Gastrocnemius medialis (tissue), 4 donors: ENCODE results near the gene MCOLN2. TPM values are rescaled to one million over a fixed set of nuclear protein-coding genes. Genes with fewer than 3 reads are reported as not detected.

ENCODE experiments used
- ATAC-seq, 2 donors: fragments of 150-250 bp; one replicate each; pipeline ENCODE4 v1.9.1; 2016
- DNase-seq, 2 donors: peaks; one replicate each; pipeline ENCODE4 v3.0.0-alpha.2; 2019
- H3K27ac ChIP-seq, 4 donors: fragments of 200-600 bp; sonication (generic); 1 replicate in 1 of 4; 2 replicates in 3 of 4; pipeline ENCODE4 v1.5.1; 2016 to 2018; ENCODE audit warnings: mild to moderate bottlenecking in 2 of 4, moderate library complexity in 1 of 4
- H3K27me3 ChIP-seq, 3 donors: fragments of 200-600 bp; sonication (generic) in 2 of 3; 1 replicate in 1 of 3; 2 replicates in 2 of 3; pipeline versions ENCODE4 v1.5.1 to v1.6.0; 2016 to 2019; ENCODE audit warnings: mild to moderate bottlenecking in 1 of 3, moderate library complexity in 1 of 3
- H3K36me3 ChIP-seq, 2 donors: fragments of 200-600 bp; sonication (generic) in 1 of 2; one replicate each; pipeline ENCODE4 v1.5.1; 2017 to 2018
- H3K4me1 ChIP-seq, 2 donors: fragments of 200-600 bp; sonication (generic) in 1 of 2; one replicate each; pipeline ENCODE4 v1.5.1; 2016 to 2017; ENCODE audit warnings: mild to moderate bottlenecking in 2 of 2
- H3K4me3 ChIP-seq, 4 donors: fragments of 200-600 bp; sonication (generic) in 3 of 4; 1 replicate in 1 of 4; 2 replicates in 3 of 4; pipeline ENCODE4 v1.5.1; 2016 to 2019; ENCODE audit warnings: mild to moderate bottlenecking in 2 of 4
- H3K9me3 ChIP-seq, 3 donors: fragments of 200-600 bp; sonication (generic) in 2 of 3; 1 replicate in 1 of 3; 2 replicates in 2 of 3; pipeline ENCODE4 v1.5.1; 2016 to 2019
- CTCF ChIP-seq, 5 experiments: fragments of 450-650 bp in 3 of 5; fragments of 200-600 bp in 2 of 5; sonication (generic) in 2 of 5; IDR thresholded peaks in 4 of 5; conservative IDR thresholded peaks in 1 of 5; 1 replicate in 4 of 5; 2 replicates in 1 of 5; pipeline ENCODE4 v1.5.1; 2016 to 2019; ENCODE audit warnings: antibody characterized with exemption in 5 of 5, mild to moderate bottlenecking in 3 of 5, moderate library complexity in 3 of 5
- POLR2A ChIP-seq, 2 donors: fragments of 450-650 bp; IDR thresholded peaks; one replicate each; pipeline ENCODE4 v1.6.1; 2017; ENCODE audit warnings: antibody characterized with exemption in 2 of 2, mild to moderate bottlenecking in 2 of 2, moderate library complexity in 2 of 2
- in situ Hi-C, 4 donors: fragments of 200-750 bp; cut with MboI; loops; one replicate each; pipeline versions ENCODE4 v1.15.0 to v1.8.0; 2017; ENCODE audit warnings: low sequenced_read_pairs in 4 of 4
- intact Hi-C: fragments of 100-400 bp; cut with DNase I; formaldehyde crosslinking; loops from one replicate; pipeline ENCODE4 v1.15.1; 2023; ENCODE audit warnings: low total_unique reads
- total RNA-seq, 4 donors: library from RNA; depleted of rRNA; stranded (reverse); fragments of >200 nt; gene quantifications; one replicate each; pipeline versions ENCODE4 v1.1.0 to v1.2.3, GENCODE V29; 2016

The MCOLN2 gene
- total RNA-seq, 4 donors from 2014 or later, result 0.22 to 3.0 TPM; not detected in 2

DNA sequence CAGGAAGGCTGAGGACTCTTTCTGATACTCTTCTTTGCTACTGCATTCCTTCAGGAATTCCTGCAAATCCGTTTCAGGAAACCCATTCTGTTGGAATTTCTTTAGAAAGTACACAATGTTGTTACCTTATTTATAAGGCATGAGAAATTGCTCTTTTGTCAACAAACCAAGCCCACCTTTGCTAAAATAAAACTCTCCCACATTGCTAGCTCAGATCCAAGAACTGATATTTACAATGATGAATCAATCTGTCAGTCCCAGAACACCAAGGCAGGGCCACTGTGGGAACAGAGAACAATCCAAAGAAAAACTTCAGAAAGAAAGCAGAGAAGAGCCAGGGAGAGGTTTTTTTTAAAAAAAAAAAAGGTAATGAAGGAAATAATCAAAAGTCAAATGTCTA, 67.3 kb downstream of the MCOLN2 start:
- ATAC-seq, result no peak
- in situ Hi-C loops (no loop called here), intact Hi-C loops (no loop called here)
- no peaks in the 10 kb centered on the region for H3K4me1 ChIP-seq
- H3K27ac ChIP-seq, result no peak overlapping the region
- H3K36me3 ChIP-seq, result no peaks in the 10 kb centered on the region
- H3K27me3 ChIP-seq, result no peaks in the 10 kb centered on the region
- TF ChIP-seq CTCF (IDR thresholded peaks at IDR 0.05 in 4 of 5, conservative IDR thresholded peaks at IDR 0.05 in 1 of 5) (no peak), POLR2A (IDR thresholded peaks at IDR 0.05) (no peak)
- no peak overlapping the region for H3K4me3 ChIP-seq
- H3K9me3 ChIP-seq, result no peaks in the 10 kb centered on the region
- no peak for DNase-seq

GRCh38 chr1:84928979-84929378, 67.9 kb downstream of the MCOLN2 start:
- no peaks in the 10 kb centered on the region for H3K4me1 ChIP-seq
- no peaks in the 10 kb centered on the region for H3K9me3 ChIP-seq
- no peak overlapping the region for H3K27ac ChIP-seq
- TF ChIP-seq POLR2A (IDR thresholded peaks at IDR 0.05) (no peak), CTCF (IDR thresholded peaks at IDR 0.05 in 4 of 5, conservative IDR thresholded peaks at IDR 0.05 in 1 of 5) (no peak)
- DNase-seq (no peak), ATAC-seq (no peak)
- intact Hi-C loops (no loop called here), in situ Hi-C loops (no loop called here)
- no peaks in the 10 kb centered on the region for H3K27me3 ChIP-seq
- H3K36me3 ChIP-seq, result no peaks in the 10 kb centered on the region
- no peak overlapping the region for H3K4me3 ChIP-seq

DNA sequence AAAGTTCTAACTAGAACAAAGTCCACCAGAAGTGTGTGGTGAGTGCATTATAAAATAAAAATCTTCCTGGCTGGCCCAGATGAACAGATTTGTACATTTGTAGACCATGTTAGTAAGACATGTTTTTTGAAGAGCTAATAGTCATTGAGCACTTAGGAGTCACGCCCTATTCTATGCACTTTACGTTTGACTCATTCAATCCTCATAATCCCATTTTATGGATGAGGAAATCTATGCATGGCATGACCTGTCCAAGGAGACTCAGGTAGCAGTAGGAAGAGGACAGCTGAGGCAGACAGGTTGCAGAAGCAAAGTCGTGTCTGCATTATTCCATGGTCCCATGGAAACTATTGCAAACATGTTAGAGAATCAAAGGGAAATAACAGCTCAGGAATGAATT, 73.6 kb downstream of the MCOLN2 start:
- Histone ChIP-seq H3K27me3 (no peaks in the 10 kb centered on the region), H3K4me3 (no peak overlapping the region), H3K4me1 (no peaks in the 10 kb centered on the region), H3K27ac (no peak overlapping the region), H3K9me3 (no peaks in the 10 kb centered on the region), H3K36me3 (no peaks in the 10 kb centered on the region)
- TF ChIP-seq POLR2A (IDR thresholded peaks at IDR 0.05), result no peak
- TF ChIP-seq CTCF (IDR thresholded peaks at IDR 0.05 in 4 of 5, conservative IDR thresholded peaks at IDR 0.05 in 1 of 5), result no peak
- DNase-seq (no peak), ATAC-seq (no peak)
- in situ Hi-C loops, result no loop called here
- intact Hi-C loops, result no loop called here

GRCh38 chr1:84920159-84920558, 76.8 kb downstream of the MCOLN2 start:
- Histone ChIP-seq H3K4me1 (no peaks in the 10 kb centered on the region), H3K36me3 (no peaks in the 10 kb centered on the region), H3K9me3 (no peaks in the 10 kb centered on the region), H3K4me3 (no peak overlapping the region), H3K27me3 (no peaks in the 10 kb centered on the region), H3K27ac (no peak overlapping the region)
- ATAC-seq, result no peak
- intact Hi-C loops, result no loop called here
- no peak for DNase-seq
- in situ Hi-C loops, result no loop called here
- TF ChIP-seq POLR2A (IDR thresholded peaks at IDR 0.05), result no peak
- no peak for TF ChIP-seq CTCF (IDR thresholded peaks at IDR 0.05 in 4 of 5, conservative IDR thresholded peaks at IDR 0.05 in 1 of 5)

DNA sequence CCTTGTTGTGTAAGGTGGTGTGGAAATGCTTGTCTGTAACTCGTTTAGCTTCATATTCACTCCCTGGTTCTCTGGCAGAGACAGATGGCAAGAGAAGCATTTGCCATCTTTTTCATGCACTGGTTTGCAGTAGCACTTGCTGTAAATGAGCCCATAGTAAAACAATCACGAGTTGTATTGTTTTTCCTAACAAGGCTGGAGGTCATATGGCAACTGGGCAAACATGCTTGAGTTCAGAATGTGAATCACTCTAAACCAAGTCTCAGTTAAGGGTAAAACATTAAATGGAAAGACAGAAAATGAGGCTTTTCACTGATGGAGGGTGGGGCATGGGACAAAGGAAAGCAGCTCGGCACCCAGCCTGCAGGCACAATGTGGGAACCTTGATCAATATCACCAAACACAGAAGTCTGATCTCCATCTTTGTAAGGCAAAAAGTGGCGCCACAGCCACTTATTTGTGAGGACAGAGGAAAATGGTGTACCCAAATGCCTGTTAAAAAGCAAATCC, 77.4 kb downstream of the MCOLN2 start:
- in situ Hi-C loops, result no loop called here
- TF ChIP-seq POLR2A (IDR thresholded peaks at IDR 0.05), result no peak
- TF ChIP-seq CTCF (IDR thresholded peaks at IDR 0.05 in 4 of 5, conservative IDR thresholded peaks at IDR 0.05 in 1 of 5), result no peak
- H3K27ac ChIP-seq, result no peak overlapping the region
- H3K4me3 ChIP-seq, result no peak overlapping the region
- intact Hi-C loops, result no loop called here
- H3K27me3 ChIP-seq, result no peaks in the 10 kb centered on the region
- H3K36me3 ChIP-seq, result no peaks in the 10 kb centered on the region
- no peak for ATAC-seq
- no peak for DNase-seq
- H3K4me1 ChIP-seq, result no peaks in the 10 kb centered on the region
- H3K9me3 ChIP-seq, result no peaks in the 10 kb centered on the region
